Kidney epithelial cell (primary cell): Measurements from ENCODE around the gene PLXNB3. TPM values are rescaled to one million over a fixed set of nuclear protein-coding genes. Genes with fewer than 3 reads are reported as not detected.

Experiments
- DNase-seq: peaks from one replicate; pipeline ENCODE4 v3.0.0-alpha.2; 2010; ENCODE audit warnings: low read depth
- H3K27me3 ChIP-seq: 2 replicates; pipeline ENCODE4 v1.6.0; 2011; ENCODE audit warnings: low read length; ENCODE audit not compliant: control insufficient read depth, insufficient read depth
- H3K36me3 ChIP-seq: 2 replicates; pipeline ENCODE4 v1.5.1; 2011; ENCODE audit warnings: low read length; ENCODE audit not compliant: control insufficient read depth, insufficient read depth
- H3K4me3 ChIP-seq: 2 replicates; pipeline ENCODE4 v1.5.1; 2011; ENCODE audit warnings: low read depth, mild to moderate bottlenecking, control low read depth, low read length
- total RNA-seq: library from RNA; depleted of rRNA; stranded (reverse); fragments of >200 nt; gene quantifications from 2 replicates; pipeline ENCODE4 v1.2.3, GENCODE V29; 2015
- TF ChIP-seq, protein P1 (sequence below): IDR thresholded peaks from 2 replicates; pipeline ENCODE4 v1.5.1; 2011; ENCODE audit warnings: mild to moderate bottlenecking, moderate library complexity, low read length, control low read depth, inconsistent platforms; ENCODE audit not compliant: insufficient read depth, poor library complexity, severe bottlenecking

The PLXNB3 gene
- total RNA-seq, 1 donor from 2014 or later: 3.6 TPM

DNA sequence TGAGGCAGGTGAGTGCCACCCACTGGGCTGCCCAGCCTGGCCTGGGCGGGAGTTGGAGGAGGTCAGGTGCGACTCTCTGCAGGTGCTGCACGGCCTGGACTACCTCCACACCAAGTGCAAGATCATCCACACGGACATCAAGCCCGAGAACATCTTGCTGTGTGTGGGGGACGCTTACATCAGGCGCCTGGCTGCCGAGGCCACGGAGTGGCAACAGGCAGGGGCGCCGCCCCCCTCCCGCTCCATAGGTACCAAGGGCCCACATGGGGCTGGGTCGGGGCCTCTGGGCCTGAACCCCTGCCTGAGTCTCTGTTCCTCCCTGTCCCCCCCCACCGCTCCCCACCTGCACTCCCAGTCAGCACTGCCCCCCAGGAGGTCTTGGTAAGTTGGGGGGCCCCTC is 18.8 kb downstream of the PLXNB3 start:
- Histone ChIP-seq H3K4me3 (no peak overlapping the region), H3K36me3 (no peaks in the 10 kb centered on the region), H3K27me3 (no peaks in the 10 kb centered on the region)
- TF ChIP-seq, protein P1, sequence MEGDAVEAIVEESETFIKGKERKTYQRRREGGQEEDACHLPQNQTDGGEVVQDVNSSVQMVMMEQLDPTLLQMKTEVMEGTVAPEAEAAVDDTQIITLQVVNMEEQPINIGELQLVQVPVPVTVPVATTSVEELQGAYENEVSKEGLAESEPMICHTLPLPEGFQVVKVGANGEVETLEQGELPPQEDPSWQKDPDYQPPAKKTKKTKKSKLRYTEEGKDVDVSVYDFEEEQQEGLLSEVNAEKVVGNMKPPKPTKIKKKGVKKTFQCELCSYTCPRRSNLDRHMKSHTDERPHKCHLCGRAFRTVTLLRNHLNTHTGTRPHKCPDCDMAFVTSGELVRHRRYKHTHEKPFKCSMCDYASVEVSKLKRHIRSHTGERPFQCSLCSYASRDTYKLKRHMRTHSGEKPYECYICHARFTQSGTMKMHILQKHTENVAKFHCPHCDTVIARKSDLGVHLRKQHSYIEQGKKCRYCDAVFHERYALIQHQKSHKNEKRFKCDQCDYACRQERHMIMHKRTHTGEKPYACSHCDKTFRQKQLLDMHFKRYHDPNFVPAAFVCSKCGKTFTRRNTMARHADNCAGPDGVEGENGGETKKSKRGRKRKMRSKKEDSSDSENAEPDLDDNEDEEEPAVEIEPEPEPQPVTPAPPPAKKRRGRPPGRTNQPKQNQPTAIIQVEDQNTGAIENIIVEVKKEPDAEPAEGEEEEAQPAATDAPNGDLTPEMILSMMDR: no peak
- no peak for DNase-seq

GRCh38 chrX:153783378-153784013 is 19.4 kb downstream of the PLXNB3 start:
- Histone ChIP-seq H3K4me3 (no peak overlapping the region), H3K36me3 (no peaks in the 10 kb centered on the region), H3K27me3 (no peaks in the 10 kb centered on the region)
- no peak for DNase-seq
- TF ChIP-seq, protein P1: no peak

GRCh38 chrX:153784325-153784967 is 20.4 kb downstream of the PLXNB3 start:
- Histone ChIP-seq H3K36me3 (no peaks in the 10 kb centered on the region), H3K27me3 (no peaks in the 10 kb centered on the region), H3K4me3 (no peak overlapping the region)
- no peak for DNase-seq
- TF ChIP-seq, protein P1: no peak

- TF ChIP-seq, protein P1: no peak
- DNase-seq: no peak
- Histone ChIP-seq H3K4me3 (no peak overlapping the region), H3K36me3 (no peaks in the 10 kb centered on the region), H3K27me3 (no peaks in the 10 kb centered on the region)
Observed at GRCh38 chrX:153786669-153787068, 22.6 kb downstream of the PLXNB3 start.

GRCh38 chrX:153789654-153790053 is 25.6 kb downstream of the PLXNB3 start:
- DNase-seq: no peak
- H3K27me3 ChIP-seq: no peaks in the 10 kb centered on the region
- TF ChIP-seq, protein P1: no peak
- no peak overlapping the region for H3K4me3 ChIP-seq
- H3K36me3 ChIP-seq: no peaks in the 10 kb centered on the region
